Raji (cell line): ENCODE data around the gene CELF1.

ENCODE experiments used
- POLR2A ChIP-seq: IDR thresholded peaks from 2 replicates; pipeline ENCODE4 v1.6.1; 2011; ENCODE audit warnings: low read depth, low read length, control low read depth; ENCODE audit not compliant: insufficient read depth

CELF1 gene

DNA sequence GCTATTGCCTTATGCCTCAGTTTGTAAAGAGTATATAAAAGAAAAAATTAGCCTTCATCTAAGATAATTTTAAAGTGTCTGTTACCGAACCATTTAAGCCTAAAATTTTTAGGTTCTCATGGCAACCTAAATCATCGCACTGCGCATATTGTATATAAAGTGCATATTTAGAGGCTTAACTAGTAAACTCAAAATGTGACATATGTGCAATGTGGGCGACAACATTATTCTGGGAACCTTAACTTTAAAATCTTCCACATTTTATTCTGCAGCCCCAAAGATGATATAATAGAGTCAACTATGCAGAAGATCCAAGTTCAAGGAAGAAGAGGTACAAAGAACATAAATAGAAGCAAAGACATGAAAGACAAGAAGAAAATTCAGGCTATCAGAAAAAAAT, 23.0 kb downstream of the CELF1 start:
- no peak for TF ChIP-seq POLR2A

DNA sequence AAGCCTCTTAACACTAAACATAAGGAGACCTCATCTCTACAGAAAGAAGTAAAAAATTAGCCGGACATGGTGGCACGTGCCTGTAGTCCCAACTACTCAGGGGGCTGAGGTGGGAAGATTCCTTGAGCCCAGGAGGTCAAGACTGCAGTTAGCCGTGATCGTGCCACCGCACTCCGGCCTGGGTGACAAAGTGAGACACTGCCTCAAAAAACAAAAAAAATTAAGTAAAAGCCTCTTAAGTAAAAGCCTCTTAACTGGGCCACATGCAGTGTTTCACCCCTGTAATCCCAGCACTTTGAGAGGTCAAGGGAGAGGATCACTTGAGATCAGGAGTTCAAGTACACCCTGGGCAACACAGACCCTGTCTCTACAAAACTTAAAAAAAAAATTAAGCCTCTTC, 25.7 kb downstream of the CELF1 start:
- TF ChIP-seq POLR2A = no peak

DNA sequence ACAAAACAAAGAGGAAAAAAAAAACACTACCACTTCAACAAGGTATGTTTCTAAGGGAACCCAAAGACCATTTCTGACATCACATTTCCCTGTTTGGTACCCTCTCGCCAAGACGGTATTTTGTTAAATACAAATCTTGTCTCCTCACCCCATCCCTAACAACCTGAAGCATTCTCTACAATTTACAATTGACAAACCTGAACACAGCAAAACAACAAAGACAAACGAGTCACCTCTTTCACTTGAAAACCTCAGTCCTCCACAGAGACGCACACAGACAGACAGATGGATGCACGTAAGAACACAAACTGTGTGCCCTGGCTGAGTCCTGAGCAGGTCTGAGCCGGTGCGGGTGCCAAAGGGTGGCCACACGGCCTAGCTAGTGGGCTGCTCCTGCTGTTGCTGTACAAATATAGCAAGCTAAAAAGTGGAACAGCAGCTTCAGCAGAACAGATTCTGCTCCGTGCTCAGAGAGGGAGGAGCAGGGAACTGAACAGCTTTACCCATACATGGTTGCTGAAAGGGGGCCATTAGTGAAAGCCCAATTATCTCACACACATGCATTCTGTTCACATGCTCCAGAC, 28.5 kb downstream of the CELF1 start:
- TF ChIP-seq POLR2A = no peak

DNA sequence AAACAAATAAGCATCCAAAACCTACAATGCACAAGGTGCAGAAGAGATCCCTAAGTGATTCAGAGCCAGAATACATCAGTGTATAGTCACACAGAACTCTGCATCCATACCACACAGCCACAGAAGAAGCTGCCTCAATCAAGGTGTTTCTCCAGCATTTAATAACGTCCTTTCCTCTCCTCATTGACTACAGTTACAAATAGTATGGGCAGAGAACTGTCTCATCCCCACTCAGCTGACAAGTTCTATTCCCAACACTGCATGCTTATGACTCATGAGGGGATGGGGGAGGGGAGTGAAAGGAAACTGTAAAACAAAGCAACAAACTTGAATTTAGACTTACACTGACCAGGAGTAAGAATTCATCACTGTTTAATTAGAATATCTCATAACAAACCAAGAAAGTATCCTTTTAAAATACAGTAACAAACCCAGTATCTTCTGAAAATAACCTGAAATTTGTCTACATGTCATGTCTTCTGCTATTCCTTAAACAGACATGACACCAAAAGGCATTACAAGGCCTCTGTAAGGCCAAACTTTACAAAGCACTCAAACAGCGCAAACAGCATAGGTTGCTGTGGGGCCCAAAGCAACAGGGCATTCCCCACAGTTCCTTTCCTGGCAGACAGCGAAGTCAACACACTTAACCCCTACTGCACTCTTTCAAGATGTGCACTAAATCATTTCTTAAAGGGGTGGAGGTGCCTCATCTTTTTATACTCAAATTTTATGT, 29.3 kb downstream of the CELF1 start:
- TF ChIP-seq POLR2A = no peak

DNA sequence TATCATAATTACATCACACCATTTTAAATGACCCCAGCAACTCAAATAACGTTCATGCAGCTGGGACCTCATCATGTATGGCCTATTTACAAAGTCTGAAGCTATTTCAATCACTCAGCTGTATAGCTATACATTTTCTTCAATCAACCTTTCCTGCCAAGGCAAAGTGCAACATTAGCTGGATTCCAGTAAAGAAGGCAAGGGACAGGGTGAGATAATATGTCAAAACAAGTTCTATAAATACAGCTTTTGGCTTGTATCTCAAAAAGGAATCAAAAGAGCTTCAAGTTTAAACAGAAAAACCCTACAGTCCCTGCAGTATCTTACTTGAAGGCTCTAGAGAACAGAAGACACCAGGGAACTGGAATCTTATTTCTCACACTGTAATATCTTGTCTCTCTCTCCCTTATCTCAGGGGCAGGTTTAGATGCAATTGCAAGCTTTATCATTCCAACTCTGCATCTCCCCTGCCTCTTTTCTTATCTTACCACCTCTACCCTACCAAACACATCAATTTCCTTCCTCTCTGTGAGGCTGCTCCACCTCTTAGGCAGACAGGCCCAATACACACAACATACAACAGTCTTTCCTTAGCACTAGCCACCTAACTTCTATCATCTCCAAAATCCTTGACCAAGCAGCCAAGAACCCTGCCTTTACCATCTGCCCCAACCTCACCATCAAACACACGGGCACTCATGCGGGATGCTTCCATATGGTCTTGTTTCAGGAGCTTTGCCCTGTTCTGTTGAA, 34.5 kb downstream of the CELF1 start:
- TF ChIP-seq POLR2A = no peak

DNA sequence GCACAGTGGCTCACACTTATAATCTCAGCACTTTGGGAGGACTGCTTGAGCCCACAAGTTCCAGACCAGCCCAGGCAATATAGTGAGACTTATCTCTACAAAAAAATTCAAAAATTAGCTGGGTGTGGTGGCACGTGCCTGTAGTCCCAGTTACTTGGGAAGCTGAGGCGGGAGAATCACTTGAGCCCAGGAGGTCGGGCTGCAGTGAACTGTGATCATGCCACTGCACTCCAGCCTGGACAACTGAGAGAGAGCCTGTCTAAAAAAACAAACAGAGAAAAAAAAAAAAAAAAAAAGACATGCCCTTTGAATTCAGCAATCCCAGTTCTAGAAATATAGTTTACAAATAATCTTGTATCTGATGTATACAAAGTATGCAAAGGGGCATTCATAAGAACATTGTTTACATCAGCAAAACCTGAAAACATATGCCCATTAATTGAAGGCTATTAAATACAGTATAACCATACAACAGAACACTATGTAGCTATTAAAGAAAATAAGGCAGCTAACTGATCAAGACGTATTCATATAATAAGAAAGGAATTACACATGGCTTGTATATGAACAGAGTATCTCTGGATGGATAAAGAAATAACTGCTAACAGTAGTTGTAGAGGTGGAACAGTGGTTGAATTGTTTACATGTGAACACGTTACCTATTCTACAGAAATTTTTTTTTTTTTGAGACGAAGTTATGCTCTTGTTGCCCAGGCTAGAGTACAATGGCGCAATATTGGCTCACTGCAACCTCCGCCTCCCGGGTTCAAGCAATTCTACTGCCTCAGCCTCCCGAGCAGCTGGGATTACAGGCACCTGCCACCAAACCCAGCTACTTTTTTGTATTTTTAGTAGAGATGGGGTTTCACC, 35.7 kb downstream of the CELF1 start:
- TF ChIP-seq POLR2A = no peak

DNA sequence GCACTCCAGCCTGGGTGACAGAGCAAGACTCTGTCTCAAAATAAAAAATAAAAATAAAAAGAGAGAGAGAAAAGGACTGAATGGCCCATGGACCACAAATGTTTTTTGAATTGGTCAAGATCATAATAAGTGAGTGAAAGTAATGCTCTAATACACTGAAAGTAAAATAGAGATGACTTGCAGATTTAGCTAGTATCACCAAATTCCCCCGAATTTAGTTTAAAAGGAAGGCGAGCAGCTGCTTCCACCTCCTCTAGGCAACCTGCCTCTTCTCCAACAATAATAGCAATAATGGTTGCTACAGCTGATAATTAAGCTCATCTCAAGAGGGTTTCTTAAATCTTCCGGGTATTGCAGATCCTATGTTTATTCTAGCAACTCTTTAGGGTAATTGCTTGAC, 36.8 kb downstream of the CELF1 start:
- TF ChIP-seq POLR2A = no peak

DNA sequence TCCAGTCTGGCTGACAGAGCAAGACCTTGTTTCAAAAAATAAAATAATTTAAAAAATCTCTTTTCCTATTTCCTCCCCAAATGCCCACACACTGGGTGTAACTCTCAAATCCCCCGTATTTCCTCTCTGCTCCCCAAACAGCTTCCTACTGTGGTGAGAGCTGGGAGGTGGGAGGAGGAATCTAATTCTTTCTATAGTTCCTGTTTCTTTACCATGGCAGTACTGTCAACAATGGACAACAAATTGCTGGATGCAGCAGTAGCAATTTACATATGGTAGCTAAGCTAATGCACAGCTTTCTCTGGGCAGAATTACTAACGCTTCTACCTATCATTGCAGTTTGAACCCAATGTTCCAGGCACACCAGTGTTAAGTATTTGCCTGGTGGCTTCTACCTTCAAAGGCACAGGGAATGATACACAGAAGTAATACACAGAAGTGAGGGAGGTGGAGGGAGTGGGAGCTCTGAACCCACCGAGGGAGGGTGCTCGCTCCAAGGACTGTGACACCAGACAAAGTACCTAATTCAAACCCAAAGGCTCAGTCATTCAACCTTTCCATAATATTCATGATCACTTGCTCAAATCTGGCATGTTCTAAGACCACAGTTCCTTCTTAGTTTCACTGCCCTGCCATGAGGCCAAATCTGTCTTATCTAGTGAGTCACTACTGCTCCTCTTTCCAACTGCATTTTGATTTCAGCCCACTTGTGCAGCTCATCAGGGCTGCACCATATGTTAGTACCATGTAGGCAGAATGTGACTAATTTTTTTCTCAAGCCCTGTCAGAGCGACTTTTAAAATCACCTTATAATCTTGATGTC, 37.9 kb downstream of the CELF1 start:
- TF ChIP-seq POLR2A = no peak

DNA sequence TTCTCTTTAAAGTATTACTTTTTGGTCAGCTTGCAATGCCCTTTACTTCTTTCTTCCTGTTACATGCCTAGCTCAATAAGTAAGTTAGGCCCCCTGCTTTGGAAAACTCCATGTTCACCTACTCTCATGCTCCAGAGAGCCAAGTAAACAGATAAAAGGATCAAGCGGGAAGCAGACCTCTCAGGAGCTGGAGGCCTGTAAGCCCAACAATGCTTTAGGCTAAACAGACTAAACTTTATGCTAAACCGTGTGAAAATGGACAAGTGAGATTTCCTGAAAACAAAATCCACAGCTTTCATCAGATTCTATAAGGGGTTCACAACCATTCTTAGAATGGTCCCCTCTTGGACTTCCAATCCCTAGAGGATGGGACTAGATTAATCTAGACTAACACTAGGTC, 40.2 kb downstream of the CELF1 start:
- TF ChIP-seq POLR2A = no peak

DNA sequence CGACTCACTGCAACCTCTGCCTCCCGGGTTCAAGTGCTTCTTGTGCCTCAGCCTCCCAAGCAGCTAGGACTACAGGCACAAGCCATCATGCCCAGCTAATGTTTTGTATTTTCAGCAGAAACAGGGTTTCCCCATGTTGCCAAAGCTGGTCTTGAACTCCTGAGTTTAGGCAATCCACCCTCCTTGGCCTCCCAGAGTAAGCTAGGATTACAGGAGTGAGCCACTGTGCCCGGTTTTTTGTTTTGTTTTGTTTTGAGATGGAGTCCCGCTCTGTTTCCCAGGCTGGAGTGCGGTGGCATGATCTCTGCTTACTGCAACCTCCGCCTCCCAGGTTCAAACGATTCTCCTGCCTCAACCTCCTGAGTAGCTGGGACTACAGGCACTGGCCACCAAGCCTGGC, 41.0 kb downstream of the CELF1 start:
- no peak for TF ChIP-seq POLR2A

DNA sequence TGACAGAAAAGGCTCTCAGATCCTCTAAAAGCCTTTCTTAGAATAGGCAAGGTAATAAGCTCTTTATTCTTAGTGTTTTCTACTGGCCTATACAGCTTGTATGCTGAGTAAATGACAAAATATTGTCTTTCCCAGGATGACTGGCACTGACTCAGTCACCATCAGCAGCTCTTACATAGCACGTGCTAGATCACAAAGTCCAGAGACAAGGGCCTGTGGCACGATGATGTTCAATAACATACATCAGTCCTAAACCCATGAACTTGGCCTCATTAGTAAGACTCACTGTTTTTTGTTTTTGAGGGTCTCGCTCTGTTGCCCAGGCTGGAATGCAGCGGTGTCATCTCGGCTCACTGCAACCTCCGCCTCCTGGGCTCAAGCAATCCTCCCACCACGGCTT, 42.7 kb downstream of the CELF1 start:
- no peak for TF ChIP-seq POLR2A

DNA sequence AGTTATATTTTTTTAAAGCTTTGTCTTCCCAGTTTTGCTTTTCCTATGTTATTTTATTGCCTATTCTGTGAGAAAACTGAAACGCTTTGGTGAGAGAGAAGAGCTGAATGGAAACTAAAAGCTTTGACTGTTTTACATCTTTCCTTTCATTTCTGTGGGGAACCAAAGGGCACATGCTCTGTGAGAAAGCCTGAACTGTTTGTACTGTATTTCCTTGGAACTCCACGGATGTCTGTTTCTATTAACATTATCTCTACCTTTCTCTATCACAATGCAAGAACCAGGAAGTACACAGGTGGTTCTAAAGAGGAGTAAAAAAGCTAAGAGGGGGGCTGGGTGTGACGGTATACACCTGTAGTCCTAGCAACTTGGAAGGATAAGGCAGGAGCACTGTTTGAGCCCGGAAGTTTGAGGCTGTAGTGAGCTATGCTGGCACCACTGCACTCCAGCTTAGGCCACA, 43.8 kb downstream of the CELF1 start:
- TF ChIP-seq POLR2A = no peak

DNA sequence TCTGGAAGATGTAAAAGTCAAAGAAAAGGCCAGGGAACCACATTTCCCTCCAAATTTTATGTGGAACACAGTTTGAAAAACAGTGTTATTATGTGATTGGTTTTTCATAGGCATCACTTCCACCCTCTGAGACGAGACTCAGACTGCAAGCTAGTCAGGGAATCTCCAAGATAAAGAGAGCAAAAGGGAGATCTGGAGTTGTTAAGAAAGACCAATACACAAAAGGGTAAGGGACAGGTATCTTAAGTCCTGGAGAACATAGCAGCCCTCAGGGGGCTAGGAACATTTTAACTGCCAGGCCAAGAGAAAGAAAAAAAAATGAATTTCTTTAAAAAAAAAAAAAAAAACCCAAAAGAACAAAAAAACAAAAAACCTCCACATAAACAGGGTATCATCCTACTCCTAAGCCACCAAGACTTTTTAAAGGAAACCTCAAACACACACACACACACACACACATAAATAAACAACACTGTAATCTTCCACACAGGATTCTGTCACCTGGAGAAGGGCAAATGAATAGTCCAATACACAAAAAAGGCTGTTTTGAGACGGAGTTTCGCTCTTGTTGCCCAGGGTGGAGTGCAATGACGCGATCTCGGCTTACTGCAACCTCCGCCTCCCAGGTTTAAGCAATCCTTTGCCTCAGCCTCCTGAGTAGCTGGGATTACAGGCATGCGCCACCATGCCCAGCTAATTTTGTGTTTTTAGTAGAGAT, 44.5 kb downstream of the CELF1 start:
- TF ChIP-seq POLR2A = no peak
